NOMO-1 (cell line): ENCODE measurements around the gene STX12.
A peak's percentile ranks its signal among the peaks of the same experiment; 100 is the strongest.

Experiments used
- DNase-seq, 2 experiments: peaks; one replicate each; lab custom pipeline; 2025; ENCODE audit not compliant: unreplicated experiment in 2 of 2; lab: John Stamatoyannopoulos, UW

The STX12 gene

DNA sequence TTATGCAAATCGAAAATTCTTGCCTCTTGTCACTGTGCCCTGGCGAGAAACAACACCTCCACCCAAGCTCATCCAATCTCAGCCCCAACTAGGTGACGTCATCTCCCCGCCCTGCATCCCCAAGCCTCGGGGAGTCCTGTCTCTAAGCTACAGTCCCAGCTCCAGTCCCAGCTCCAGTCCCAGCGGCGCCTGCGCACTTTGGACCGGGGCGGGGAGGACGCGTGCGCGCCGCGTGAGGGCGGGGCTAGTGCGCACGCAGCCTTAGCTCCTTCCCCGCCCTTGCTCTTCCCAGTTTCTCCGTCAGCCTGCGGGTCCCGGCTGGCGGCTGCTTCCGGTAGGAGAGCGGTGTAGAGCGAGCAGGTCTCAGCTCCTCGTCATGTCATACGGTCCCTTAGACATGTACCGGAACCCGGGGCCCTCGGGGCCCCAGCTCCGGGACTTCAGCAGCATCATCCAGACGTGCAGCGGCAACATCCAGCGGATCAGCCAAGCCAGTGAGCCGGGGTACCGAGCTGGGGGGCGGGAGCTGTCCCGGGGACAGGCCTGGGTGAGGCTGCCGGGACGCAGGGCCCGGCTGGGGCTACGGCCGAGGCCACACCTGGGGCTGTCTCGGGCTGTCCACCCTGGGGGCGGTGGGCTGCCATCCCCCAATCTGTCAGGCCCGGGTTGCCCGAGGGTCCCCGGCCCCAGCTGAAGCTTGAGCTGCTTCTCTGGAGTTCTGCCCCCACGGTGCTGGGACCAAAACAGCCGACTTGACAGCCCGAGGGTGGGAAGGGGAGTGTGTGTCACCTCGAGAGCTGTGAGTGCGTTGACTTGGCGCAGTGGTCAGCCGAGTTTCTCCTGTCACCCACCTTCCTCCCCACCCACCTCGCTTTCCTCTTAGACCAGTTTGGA, at the start of gene STX12:
Gene STX12, plus strand, starts transcription at position 288 of the 894 bp plus-strand sequence. Its CDS starts 89 bp downstream, at position 377.
- DNase-seq, result peak; percentile 86 to 94

DNA sequence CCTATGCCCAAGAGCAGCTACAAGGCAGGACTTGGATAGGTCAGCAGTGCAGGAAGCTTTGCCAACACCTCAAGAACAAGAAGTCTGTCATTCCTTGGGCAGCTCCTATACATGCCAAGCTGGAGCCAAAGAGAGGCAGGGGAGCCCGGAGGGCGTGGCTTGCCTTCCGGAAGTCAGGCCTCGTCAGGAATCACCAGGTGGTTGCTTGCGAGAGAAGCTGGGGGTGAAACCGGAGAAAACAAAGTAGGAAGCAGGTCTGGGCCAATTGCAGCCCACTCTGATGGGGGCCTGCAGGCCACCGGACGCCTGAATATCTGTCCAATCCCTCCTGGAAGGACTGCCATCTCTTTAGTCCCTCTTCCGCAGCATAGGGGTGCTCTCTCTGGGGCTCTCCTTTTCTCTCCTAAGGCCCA, 48.1 kb upstream of the STX12 start:
- no peak for DNase-seq

DNA sequence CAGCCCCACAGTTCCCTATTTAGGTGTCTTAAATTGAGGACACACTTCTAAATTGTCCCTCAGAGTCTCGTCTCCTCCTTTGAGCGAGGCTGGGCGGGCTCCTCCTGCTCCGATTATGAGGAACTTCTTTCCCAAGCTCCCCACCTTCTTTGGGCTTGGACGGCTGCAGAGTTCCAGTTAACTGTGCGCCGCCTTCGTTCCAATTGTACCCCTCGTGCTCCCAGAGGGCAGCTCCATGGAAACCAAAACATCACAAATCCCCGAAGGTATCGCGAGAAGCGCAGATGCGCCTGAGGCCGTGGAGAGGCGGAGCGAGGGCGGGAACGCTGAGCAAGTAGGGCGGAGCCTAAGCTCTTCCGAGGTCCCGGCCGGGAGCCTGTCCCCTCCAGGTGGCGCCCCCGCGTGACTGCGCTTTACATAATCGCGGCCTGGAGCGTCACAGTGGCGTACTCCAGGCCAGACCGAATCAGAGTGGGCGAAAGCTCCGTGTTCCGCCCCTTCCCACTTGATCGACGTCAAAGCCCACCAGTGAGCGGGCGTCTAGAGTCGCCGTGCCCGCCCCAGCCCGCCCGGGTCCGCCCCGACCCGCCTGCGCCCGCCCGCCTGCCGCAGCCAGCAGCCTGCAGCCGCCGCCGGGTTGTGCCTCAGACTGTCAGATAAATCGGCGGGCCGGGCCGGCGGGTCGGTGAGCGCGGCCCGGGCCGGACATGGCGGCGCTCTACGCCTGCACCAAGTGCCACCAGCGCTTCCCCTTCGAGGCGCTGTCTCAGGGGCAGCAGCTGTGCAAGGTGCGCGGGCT, 47.4 kb upstream of the STX12 start, which contains the start of gene FAM76A:
Gene FAM76A, plus strand, starts transcription at position 588 of the 799 bp plus-strand sequence. Its CDS starts 120 bp downstream, at position 708.
- DNase-seq, result peak; percentile 99

DNA sequence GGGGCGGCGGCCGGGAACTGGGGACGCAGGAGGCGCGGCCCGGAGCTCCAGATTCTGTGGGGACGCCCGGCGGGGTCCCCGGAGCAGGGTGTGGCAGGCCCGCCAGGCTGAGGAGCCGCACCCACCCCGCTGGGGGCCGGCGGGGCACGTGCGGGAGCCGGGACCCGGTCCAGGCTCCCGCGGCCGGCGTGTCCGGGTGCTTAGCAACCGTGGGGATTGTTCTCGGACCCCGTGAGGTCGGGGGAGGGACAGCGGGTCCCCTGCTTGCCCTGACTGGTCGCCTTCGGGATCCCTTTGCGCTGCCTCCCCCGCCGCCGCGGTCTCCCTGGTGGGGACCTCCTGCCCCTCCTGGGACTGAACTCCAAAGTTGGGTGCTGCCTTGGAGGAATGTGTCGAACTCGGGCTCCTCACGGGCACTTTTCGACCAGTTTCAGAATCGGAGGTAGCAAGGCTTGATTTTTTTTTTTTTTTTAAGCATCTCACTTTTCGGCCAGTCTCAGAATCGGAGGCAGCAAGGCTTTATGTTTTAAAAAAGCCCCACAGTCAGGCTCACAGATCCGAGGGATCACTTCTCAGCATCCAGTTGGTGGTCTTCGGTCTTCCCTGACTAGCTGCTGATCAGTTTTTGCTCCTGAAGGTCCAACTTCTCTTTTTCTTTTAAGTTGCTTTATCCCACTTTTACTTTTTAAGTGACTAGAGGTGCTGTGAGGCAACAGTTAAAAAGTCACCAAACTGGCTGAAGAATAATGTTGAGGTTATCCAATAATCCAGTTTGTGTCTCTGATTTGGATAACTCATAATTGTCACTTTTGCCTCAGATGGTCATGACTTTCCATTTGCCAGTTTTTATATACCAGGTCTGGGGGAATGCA, 46.6 kb upstream of the STX12 start:
- peak in 1 of 2 experiments; percentile 40 for DNase-seq

DNA sequence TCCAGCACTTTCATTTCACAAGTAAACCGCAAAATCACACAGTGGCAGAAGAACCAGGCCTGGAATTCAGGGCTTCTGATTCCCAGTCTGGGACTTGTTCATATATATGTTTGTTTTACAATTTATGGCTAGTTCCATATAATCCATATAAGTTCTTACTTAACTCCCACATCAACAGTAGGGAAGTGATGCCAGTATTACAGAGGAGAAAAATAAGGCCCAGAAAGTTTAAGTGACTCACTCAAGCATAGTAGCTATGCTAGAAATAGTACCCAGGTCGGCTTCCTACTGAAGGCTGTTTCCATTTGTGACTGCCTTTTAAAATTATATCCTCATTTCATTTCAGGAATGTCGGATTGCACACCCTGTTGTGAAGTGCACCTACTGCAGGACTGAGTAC, 45.9 kb upstream of the STX12 start:
- DNase-seq, result no peak

DNA sequence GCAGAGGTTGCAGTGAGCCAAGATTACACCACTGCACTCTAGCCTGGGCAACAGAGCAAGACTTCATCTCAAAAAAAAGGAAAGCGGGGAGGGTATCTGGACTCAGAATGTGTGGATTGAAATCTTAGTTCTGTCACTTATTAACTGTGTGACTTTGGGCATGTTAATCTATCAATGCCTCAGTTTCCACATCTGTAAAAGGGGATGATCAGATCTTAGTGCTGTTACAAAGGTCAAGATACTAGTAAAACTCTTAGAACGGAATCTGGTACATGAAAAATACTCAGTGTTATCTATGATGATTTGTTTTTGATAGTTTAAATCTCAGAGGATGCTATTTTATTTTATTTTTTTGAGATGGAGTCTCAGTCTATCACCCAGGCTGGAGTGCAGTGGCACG, 36.8 kb upstream of the STX12 start:
- DNase-seq, result no peak

DNA sequence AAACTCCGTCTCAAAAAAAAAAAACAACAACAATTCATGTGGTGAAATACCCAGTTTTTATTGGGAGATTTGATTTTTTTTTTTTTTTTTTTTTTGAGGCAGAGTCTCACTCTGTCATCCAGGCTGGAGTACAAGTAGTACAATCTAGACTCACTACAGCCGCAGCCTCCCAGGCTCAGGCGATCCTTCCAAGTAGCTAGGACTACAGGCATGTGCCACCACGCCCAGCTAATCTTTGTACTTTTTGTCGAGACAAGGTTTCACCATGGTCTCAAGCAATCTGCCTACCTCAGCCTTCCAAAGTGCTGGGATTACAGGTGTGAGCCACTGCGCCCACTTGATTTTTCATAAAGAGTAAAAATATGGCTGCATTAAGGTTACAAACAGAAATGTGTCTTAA, 31.9 kb upstream of the STX12 start:
- DNase-seq, result no peak

DNA sequence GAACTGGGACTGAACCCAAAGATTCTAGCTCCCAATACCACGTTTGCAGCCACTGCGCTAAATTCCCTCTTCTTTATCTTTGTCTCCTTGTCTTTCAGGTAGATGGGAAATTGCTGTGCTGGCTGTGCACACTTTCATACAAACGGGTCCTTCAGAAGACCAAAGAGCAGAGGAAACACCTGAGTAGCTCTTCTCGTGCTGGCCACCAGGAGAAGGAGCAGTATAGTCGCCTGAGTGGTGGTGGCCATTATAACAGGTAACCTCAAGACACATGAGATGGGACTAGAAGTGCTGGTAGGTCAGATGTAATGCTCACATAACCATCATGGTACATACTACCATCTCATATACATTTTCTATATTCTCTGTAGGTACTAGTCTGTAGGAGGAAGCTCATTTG, 28.5 kb upstream of the STX12 start:
- DNase-seq, result no peak

DNA sequence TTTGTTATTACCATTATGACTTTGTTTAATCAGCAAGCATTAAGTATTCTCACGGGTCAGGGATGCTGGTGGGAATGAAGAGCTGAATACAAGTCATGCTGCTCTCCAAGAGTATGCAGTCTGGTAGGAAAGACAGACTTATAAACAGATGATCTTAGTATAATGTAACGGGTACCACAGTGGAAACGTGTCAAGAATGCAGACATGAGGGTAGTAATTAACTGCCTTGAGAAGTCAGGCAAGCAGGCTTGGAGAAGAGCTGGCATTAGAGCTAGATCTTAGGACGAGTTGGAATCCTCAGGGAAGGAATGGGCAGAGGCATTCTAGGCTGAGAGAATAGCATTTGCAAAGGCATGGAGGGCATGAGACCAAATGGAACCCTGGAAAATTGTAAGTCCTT, 27.6 kb upstream of the STX12 start:
- DNase-seq, result no peak

DNA sequence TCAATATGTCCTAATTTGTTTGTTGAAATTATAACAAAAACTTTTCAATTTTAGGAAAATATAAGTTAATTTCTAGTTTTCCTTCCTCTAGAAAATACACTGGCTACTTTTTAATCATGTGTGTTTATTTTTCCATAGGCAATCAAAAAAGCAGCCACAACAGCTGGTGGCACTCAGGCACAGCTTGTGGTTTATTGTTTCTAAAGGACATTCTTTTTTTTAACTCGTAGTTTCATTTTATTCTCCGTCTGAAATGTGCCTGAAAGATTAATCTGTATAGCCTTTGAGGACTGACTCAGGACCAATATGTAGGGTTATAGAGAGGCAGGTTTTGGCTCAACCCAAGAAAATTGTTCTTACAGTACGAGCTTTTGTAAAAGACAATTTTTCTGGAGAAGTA, 20.7 kb upstream of the STX12 start:
- DNase-seq, result no peak

DNA sequence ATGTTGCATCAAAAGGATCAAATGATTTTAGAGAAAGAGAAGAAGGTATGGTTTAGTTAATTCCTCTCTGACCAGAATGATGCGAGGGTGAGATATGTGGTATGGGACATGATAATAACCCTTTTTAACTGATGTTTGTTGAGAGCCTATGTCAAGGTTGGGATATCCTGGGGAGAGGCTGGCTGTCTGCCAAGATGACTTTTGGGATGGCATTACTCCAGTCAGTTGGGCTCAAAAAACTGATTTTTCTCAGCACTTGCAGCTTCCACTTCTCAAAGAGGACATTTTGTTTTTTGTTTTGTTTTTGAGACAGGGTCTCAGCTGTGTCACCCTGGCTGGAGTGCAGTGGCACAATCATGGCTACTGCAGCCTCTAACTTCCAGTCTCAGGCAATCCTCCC, 17.7 kb upstream of the STX12 start:
- DNase-seq, result no peak

DNA sequence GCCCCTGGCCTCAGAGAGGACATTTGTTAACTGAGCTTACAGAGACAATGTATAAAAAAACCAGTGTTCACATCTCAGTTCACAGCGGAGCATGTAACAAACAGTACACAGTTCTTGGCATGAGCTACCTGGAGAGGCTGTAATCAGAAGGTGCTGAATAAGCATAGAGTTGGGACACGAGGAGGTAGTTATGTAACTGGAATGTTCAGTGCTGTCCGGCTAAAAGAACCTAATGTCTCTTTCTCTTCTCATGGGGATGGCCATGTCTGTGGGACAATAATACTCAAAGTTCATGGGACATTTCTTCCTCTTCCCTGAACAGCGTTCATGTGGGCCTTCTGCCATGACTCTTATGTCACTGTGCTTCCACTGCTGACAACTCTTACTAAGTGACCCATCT, 17.2 kb upstream of the STX12 start:
- DNase-seq, result no peak

DNA sequence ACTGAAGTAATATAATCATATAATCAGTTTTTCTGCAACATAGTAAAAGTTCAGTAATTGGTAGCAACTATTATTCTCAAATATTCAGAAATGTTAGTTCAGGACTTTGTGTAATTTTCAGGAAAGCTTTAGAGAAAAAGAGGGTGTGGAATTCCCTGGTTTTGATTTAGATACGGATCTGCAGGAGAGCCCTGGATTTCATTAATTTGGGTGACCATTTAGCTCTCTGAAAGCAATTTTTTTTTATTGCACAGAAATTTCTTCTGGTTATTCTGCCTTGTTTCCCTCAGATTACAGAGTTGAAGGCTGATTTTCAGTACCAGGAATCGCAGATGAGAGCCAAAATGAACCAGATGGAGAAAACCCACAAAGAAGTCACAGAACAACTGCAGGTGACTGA, 13.8 kb upstream of the STX12 start:
- no peak for DNase-seq

DNA sequence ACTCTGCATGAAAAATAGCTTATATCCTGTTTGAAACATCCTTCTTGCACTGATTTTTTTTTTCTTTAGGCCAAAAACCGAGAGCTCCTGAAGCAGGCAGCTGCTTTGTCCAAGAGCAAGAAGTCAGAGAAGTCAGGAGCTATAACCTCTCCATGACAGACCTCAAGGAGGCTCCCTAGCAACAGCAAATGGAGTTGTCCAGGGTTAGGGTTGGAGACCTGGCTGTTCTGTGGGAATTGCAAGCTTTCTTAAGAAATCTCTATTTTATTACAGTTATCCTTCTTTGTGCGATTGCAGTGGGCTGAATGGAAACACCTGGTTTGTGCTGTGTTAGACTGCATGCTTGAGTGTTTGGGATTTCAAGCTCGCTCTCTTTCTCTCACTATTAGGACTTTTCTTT, 12.6 kb upstream of the STX12 start:
- no peak for DNase-seq

DNA sequence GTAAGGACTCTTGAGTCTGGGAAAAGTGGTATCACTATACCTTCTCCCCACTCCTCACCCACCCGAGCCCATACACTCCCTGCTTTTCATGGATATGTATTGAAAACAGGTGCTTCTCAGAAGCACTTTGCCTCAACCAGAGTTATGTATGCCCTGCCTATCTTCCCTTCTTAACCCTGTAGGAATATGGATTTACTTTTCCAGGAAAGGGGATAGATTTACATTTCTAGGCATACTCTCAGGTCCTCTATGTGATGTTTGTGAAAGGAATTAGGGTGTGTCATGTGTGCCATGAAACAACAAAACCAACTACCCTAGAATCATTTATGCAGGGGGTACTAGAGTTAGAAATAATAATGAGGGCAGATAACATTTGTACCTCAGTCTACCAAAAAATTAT, 11.0 kb upstream of the STX12 start:
- no peak for DNase-seq

DNA sequence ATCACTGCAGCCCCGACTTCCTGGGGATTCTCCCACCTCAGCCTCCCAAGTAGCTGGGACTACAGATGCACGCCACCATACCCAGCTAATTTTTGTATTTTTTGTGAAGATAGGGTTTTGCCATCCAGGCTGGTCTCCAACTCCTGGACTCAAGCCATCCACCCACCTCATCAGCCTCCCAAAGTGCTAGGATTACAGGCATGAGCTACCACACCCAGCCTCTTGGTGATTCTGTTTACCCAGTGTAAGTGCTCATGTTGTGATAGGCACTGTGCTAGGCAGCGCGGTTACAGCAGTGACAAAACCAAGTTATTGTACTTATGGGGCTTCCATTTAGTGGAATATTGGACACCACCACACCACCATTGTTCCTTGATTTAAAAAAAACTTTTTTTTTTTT, 9.7 kb upstream of the STX12 start:
- DNase-seq, result no peak

DNA sequence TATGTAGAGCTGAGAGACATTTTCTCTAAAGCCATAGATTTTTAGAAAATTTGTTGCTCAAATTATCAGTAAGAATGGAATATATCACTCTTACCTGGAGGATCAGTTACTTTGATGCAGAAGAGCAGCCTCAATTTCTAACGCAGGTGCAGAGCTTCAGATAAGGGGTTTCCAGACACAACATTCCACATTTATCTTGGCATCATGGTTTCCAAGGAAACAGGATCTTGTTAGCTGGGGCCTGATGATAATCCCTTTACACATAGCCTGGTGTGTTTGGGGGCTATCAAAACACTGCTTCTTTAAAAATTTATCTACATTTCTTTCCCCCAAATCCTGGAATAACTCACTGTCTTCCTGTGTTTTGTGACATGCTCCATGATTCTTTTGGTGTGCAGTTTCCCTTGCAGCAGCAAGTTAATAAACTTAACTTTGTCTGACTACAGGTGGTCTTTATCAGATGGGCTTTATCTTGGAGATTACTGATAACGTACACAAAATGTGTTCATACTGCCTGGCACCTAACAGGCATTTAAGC, 2.7 kb upstream of the STX12 start:
- no peak for DNase-seq

DNA sequence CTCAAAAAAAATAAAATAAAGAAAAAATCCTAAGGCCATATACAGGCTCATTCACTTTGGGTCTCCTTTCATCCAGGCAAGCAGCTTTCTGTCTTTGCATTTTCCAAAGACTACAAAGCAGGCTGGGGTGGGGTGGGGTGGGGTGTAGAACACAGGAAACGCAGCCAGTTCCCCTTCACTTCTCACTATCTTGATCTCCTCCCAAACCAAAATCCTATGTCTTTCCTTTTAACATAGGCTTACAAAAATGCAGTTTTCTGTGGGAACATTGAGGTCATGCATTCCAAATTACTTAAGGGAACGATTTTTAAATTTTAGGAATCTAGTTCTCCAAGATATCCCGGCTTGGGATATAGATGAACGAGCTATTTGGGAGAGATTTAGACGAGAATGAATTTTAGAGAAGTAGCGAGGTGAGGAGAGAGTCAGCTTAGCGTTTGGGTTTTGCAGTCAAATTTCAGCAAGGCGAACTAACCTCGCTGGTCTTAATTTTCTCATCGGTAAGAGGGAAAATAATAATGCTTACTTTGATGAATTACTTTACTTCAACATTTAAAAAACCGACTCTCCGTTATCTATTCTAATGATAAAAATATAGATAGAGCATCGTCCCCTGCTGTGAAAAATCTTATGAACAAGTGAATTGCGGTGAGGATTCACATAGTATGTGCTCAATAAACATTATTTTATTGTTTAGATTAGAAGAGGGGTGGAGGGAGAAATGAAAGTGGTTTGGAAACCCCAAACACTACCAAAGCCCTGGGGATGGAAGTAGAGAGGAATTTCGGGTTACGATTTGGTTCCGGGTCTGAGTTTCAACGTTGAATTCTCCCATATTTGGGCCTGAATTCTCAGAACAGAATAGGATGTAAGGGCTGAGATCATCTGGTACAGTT, 735 bp upstream of the STX12 start:
- DNase-seq, result peak in 1 of 2 experiments; percentile 21

DNA sequence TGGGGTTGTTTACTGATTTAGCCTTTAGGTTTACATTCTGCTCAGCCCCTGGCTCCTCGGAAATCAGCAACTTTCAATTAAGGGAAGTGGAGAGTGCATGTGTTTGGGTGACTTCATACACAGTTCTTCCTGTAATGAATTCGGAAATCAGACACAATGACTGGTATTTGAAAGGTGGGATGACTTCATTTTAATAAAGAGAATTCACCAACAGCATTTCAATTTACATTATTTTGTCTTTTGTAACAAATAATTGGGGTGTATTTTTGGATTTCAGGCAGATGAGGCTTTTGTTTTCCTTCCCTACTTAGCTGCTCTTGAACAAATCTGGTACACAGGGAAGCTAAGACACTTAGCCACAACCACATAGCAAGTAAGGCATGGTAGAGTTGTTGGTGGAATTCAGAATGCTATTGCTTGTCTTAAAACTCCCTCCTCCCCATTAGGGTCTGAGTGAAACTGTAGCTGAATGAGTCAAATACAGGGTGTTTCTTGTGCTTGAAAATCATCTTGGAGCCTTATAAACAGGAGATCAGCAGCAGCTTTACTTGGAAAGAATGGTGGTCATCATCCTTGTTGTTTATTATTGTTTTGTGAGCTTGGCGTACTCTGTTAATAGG, 917 bp downstream of the STX12 start:
- DNase-seq, result peak; percentile 16 to 68
